CD4-positive, alpha-beta T cell treated with Interleukin-17A for 1 hour (primary cell): ENCODE results near the gene HEMK1.
A peak's percentile ranks its signal among the peaks of the same experiment; 100 is the strongest.

Experiments used
- DNase-seq: peaks from one replicate; pipeline ENCODE4 v3.0.0-alpha.2; 2020

The HEMK1 gene, protein sequence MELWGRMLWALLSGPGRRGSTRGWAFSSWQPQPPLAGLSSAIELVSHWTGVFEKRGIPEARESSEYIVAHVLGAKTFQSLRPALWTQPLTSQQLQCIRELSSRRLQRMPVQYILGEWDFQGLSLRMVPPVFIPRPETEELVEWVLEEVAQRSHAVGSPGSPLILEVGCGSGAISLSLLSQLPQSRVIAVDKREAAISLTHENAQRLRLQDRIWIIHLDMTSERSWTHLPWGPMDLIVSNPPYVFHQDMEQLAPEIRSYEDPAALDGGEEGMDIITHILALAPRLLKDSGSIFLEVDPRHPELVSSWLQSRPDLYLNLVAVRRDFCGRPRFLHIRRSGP

DNA sequence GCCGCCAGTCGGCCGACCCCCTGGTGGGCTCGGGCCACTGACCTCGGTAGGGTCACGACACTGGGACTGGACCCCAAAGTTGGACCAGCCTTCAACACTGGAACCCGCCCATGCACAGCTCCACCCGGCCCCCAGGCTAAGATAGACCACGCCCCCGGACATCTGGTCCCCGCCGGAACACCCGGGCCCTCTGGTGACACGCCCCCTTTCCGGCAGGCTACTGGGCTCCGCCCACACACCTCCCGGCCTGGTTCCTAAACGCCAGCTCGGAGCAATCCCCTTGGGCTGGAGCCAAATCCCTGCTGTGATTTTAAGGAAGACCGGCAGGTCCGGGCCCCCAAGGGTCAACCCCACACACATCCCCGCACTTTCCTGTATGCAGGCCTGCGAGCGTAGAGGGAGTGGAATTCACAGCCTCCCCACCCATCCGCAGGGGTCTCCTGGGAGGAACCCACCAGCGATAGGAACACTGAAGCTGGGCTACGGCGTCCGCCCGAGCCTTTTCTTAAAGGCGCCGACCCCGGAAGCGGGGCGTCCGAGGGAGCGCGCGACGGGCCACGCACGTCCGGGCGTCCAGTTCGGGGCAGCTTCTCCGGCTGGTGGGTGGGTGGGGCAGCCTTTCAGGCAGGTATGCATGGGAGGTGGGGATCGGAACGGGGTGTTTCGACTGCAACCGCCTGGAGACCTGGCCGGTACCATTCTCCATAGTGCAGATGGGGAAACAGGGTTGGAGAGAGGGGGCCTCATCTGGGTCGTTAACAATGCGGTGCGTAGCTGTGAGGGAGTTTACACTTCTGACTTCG lies at the start of gene HEMK1:
HEMK1 (plus strand) TSS at position 576 of the 803 bp plus-strand sequence. CDS start 1,583 bp downstream, outside the sequence.
- DNase-seq, result peak; percentile 94

DNA sequence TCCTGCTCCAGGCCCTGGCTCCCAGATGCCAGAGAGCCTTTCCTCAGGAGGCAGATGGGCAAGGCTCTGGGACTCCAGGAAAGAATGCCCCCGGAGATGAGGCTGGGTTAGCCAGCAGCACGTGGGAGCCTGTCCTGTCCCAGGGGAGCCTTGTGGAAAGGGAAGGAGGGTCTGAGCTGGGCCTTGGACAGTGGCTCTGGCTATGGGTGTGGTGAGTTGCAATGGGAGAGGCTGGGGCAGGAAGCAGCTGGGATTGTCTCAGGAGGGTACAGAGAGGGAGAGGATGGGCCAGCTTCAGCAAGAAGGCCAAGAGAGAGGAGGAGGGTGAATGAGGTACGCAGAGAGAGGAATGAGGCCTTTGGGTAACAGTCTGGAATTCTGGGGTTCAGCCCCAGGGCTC lies 48.5 kb upstream of the HEMK1 start:
- DNase-seq, result no peak

DNA sequence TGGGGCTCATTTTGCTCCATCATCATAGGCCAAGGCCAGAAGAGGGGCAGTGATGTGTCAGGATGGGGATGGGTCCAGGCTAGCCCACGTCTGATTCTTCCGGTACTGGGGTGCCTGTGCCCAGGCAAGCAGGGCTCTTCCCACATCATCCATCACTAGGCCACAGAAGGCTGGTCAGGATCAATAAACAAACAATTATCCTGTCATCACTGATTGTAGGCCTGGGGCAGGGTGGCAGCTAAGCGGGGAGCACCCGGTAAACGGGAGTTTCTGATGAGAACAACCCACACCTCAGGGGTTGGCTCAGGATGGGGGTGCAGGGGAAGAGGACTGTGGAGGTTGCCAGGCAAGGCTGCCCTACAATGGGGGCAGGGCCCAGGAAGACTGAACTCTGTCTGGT lies 47.8 kb upstream of the HEMK1 start:
- DNase-seq, result no peak

DNA sequence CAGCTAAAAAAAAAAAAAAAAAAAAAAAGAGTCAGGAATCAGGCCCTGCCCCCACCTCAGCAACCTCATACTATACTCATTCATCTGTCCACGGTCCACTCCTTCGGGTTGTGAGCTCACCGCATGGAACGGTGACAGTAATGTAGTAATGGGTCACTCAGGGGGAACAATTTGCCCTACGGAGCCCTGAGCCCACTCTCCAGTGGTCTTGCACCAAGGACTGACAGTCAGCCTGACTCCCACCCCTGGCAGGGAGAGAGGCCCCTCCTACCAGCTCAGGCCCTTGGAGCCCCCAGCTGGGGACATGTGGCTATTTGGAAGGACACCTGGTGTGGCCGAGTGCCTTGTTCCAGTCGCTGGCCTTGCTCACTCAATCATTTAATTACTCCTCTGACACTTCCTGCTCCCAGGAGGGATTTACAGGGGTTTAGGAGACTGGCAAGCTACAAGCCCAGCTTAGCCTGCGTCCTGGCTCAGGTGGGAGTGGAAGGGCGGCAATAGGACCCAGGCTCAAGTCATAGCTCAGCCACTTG lies 46.0 kb upstream of the HEMK1 start:
- DNase-seq, result no peak

DNA sequence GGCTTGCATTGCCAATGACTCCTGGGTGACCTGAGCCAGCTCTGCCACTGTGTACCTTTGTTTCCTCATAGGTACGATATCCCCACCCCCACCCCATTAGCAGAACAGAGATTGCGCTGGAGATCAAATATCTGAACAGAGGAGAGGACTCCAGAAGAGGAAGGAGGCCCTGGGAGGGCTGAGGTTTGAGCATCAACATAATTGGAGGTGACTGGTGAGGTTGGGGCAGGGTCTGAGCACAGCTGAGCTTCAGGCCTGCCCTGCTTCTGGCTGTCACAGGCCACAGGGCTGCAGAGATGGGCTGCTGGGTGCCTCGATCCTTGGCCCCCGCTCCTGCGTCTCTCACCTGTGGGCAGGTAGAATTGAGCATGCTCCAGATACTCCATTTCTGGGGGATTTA lies 44.6 kb upstream of the HEMK1 start:
- DNase-seq, result no peak

DNA sequence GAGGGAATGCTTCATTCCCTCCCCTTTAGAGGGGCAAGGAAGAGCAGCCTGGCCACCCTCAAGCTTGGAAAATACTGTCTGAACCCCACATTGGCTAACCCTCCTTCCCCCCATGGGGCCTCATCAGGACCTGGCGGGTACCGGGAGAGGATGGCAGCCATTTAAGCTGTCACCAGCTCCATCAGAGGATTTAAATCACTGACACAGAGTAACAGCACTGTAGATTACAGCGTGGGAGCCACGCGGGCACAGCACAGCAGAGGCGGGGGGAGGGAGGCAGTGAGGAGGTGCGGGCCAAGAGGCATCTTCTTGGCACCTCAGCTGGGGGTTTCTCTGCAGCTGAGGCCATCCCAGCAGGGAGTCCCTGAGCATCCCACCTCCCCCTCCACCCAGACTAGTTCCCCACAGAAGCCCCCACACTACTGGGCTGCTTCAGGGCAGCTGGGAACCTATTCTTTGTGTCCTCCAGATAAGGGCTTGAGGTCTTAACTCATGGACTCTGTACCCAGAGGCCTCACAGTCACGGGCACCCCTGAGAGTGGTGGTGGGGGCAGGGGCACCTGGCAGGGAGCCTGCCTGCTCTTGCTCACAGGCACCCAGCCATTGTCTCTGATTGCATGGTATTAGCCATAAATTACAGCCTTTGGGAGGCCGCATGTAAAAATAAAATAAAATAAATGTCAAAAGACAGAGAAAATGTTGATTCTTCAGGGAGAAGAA lies 44.0 kb upstream of the HEMK1 start:
- no peak for DNase-seq

DNA sequence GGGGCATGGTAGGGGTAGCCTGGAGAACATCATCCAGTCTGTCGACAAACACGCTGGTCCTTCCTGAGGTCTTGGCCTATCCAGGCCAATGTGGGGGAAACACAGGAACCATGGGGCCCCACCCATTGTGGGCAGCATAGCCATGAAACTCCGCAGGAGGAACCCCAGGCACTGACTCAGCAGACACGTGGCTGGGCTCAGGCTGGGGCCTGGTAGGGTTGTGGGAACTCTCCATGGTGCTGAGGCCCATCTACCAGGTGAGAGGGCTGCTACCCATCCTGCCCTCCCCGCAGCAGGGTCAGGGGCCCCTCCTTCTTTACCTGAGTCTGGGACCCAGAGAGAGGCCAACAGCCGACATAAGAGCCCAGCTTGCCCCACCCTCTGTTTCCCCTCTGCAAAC lies 43.3 kb upstream of the HEMK1 start:
- DNase-seq, result peak; percentile 43

DNA sequence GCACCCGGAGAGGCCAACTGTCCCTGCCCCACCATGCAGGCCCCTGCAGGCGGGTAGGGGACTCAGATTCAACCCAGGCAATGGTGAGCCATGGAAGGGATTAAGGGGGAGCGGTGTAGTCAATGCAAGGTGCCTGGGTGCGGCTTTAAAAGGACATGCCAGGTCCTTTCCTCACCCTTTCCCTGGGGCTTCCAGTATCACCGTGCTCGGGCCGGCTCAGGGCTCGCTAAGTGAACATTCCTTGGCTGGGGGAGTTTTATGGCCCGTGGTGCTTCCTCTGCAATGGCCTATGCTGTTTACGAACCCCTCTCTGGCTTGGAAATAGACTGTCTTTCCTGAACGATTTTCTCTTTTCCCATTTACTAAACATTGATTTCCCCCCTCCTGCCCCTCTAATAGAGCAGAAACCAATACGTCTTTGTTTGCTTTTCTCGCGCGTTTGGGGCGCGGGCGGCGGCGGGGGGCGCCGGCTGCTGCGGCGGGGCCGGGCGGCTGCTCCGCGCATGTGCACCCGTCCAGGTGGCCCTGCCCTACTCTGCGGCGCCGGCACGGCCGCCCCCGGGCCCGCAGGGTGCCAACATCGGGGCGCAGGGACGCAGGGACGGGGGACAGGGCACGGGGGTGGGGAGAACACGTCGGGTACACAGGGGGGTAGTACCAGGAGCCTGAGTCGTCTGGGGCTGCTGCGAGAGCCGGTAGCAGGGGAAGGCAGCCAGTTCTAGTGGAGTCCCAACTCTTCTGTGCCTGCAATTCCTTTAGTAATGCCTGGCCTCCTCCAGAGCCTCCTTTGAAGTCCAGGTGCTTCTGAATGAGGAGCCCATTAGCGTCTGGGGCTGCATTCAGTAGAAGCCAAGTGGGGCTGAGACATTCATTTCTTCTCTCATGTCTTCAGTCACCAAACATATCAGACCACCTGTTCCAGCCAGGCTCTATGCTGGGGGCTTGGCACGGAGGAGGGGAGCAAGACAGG lies 39.0 kb upstream of the HEMK1 start:
- DNase-seq, result no peak

DNA sequence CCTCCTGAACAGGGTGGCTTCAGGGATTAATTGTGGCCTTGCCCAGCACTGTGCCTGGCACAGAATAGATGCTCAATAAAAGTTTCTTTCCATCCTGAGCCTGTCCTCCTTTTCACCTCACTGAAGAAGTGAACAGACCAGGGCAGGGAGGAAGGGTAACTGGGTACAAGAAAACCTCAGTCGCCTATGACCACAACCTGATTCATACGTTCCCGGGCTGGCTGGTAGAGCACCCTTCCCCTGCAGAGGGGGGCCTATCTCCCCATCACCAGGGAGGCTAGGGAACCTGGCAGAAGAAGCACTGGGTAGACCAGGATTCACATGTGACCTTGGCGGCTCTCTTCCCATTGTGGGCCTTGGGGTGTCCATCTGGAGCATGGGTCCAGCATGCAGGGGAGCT lies 38.1 kb upstream of the HEMK1 start:
- DNase-seq, result no peak

DNA sequence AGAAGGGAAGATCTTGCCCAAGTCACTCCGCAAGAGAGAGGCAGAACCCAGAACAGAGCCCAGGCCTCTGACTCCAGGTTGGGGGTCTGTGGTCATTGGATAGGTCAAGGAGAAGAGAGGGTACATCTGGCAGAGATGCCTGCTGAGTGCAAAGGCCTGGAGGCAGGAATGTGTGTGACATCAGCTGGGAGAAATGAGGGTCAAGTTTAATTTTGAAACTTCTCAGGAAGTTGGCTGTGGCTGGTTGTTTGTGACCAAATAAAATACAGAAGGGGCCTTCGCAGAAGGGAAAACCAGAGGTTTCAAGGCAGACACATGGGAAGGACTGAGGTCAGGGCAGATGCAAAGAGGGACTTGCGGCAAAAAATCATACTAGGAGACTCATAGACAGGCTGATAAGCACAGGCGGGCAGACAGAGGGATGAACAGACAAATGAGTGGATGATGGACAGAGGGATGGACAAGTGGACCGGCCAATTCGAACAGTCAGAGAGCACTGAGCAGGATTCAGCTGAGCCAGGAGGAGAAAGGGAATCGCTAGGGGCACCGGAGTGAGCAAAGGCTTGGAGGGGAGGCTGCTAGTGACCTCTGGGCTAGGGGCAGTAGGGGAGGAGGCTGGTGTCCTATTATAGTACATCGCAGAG lies 37.1 kb upstream of the HEMK1 start:
- DNase-seq, result no peak

DNA sequence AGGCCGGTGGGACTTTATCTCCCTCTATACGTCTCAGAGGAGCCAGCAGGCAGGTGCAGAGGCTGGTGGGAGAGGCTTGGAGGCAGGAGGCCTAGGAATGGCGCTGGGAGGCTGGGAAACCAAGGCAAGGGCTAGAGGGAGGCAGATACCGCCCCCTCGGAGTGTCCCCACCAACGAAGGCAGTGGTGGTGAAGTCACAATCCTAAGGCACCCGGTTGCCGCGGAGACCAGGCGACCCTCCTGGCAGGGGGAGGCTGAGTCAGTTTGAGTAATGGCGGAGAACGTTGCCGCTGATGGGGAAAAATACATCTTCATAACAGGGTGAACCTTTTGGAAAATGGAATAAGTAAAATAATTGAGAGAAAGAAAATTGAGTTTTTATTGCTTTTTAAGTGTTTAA lies 36.0 kb upstream of the HEMK1 start:
- DNase-seq, result no peak

DNA sequence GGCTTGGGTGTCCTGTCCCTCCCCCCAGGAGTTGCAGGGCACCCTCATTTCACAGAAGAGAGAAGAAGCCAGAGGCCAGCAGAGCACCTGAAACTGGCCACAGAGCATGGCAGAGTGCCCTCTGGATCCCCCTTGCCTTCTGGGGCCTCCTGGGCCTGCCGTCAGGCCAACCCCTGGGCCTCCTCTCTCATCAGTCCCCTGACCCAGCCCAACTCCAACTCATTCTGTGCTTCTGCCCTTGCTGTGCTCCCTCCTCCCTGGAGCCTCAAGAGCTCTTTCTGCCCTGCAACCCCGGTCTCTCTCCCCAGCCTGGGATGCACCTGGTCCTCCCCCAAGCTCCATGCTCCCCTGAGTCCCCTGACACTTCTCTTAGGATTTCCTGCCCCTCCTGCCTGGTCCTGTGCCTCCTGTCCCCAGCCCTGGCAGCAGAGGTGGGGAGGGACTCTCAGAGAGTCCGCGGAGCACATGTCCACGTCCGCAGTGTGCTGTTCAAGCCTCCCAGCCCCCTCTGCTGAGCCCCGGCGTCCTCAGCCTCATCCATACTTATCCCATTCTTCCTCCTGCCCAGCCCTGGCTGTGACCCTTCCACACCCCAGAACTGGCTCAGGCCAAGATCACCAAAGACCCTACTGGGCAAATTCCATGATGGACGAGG lies 35.4 kb upstream of the HEMK1 start:
- no peak for DNase-seq

DNA sequence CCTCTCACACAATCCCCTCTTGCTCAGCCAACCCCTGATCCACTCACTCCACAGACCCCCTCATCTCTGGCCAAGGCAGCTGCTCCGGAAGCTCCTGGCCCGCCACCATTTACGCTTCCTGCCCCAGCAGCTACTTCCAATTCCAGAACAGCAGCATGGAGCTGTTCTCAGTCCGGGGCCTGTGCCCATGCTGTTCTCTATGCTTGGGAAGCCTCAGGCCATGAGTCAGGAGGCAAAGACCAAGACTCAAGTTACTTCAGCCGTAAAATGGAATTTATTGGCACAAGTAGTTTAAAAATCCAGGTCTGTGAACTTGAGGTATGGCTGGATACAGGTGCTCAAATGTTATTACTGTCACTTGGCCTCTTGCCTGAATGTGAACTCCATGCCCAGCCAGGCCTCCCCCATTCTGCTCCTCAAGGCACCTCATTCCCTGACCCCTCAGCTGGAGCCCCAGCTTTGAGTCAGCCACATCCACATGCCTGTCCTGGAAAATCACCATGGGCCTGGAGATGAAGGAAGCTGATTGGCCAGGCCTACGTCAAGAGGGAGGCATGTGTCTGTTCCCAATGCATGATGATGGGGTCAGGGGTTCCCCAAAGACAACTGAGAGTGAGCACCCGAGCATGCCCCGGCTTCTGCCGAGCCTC lies 34.5 kb upstream of the HEMK1 start:
- no peak for DNase-seq

DNA sequence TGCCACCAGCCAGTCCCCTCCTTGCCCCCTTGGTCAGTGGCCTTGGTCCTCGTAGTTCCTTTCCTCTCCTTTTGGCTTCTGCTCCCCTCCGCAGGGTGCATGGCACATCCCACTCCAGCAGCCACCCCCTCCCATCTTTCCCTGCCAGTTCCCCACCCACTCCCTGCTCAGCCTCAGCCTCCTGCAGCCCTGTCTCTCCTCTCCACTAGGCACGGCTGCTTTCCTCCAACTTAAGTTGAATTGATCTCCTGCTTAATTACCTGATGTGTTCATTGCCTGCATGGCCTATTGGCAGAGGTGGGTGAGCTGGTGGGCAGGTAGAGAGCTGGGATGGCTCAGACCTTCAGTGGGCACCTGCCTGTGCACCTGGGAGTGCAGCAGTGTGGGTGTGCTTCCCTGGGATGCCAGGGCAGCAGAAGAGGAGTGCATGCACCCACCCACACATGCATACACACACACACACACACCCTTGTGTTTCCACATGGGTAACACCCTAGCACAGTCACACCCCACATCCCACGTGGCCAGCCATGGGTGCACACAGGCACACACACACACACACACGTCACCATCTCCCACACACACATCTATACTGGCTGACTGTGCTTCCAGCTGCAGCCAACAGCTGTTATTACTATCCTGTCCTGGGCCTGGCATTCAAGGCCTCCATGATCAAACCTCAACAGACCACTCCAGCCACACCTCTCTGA lies 32.7 kb upstream of the HEMK1 start:
- no peak for DNase-seq

DNA sequence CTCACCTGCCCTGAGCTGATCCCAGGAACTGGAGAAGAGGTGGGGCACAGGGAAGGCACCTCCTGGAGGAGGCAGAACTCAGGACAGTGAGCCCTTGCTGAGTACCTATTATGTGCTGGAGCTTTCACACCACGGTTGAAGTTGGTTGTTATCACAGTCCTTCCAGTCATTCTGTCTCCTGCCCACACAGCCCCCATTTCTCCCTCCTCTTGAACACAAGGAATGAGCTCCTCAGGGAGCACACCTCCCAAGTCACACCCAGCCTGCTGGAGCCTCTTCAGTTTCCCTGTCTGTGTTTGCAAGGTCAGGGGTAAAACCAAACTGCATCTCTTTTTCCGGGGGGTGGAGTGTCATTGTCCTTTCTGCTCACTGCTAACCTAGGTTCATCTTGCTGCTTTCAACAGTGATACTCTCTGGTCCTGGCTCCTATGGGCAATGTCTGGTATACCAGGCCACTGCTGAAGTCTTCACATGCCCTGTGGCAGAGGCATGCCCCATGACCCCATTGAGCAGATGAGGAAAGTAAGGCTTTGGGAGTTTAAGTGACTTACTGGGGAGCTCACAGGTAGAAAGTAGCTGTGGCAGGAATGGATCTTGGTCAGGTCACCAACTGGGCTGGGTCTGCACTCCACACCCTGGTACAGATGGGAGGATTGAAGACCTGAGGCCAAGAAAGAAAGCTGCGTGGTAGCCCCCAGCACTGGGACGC lies 31.7 kb upstream of the HEMK1 start:
- DNase-seq, result no peak

DNA sequence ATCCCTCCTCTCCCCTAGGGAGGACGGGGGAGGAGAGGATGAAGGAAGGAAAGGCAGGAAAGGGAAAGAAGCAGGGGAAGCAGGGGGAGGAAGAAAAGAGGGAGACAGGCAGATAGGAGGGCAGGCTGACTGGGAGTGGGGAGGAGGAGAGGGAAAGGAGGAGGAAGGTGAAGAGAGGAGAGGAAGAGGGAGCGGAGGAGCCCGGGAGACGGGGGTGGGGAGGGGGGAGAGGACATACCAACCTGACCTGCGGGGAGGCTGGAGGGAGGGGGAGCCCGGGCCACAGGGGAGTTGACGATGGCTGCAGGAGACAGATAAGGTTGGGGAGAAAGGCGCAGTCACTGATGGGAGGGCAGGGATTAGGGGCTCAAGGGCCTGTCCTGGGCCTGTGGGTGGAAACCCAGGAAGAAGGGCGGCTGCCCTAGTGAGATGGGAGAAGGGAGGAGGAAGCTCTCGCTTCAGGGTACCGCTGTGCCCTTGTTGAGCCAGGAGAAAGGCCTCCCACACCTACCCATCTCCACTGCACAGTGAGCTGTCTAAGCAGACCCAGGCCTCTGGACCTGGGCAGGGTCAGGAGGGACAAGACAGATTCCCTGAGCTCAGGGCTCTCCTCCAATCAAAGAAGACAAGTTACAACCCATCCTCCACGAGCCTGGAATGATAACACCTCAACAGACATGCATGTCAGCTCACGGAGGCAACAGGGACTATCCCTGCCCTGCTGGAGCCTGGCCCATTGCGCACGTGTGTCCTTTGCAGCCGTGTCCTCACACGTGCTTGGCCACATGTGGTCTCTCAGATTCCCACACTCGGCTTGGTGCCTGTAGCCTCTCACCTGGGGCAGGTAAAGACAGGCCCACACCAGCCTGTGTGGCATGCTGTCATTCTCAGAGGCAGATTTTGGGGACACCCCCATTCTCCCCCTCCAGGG lies 29.7 kb upstream of the HEMK1 start:
- DNase-seq, result no peak

DNA sequence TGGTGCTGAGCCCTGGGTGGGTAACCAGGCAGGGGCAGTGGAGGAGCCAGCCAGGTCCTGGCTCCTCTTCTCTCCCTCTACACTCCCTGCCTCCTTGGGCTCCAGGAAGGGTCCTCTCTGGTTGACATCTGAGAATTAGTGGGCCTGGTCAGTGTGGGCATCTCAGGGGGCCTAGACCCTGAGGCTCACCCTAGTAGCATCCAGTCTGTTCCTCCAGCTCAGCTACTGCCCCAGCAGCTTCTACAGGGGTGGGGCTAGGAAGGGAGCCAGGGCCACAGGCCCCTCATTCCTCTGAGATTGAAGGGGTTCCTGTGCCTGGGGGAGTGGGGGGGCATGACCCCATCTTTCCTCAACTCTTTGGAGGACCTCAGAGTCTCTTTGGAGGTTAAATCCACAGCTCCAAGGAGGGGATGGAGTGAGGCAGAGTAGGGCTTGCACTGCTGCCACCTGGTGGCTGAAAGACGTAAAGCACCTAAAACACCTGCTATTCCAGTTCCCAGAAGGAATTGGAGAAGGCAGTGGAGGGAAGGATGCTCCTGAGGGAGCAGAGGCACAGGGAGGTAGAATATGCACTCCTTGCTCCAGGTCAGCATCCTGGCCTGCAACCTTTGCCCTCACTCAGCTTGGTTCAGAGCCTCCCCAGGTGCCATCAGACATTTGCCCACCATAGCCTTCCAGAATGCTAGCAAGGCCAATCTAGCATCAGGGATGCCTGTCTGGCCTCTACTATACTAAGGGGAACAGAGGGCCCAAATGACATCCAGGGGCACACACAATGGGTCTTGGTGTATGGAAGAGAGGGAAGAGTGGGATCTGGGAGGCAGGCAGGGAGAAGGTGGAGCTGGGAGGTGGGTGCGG lies 26.9 kb upstream of the HEMK1 start:
- DNase-seq, result peak; percentile 61
